RWPE2 (cell line): Measurements from ENCODE around the gene PRR29.

Experiments used
- ATAC-seq: fragments of 200-7000 bp; cut with Tn5 transposase; 3 replicates; pipeline ENCODE4 v1.9.1; 2021; ENCODE audit warnings: low read depth
- DNase-seq: peaks from one replicate; pipeline ENCODE4 v3.0.0-alpha.2; 2020; ENCODE audit warnings: low spot score
- H3K27ac ChIP-seq: fragments of 450-650 bp; 2 replicates; pipeline ENCODE4 v1.5.1; 2017; ENCODE audit warnings: mild to moderate bottlenecking; ENCODE audit not compliant: poor library complexity, severe bottlenecking
- H3K27me3 ChIP-seq: fragments of 250-450 bp; sonication (Bioruptor Pico); 2 replicates; pipeline ENCODE4 v1.5.1; 2021; ENCODE audit warnings: mild to moderate bottlenecking, moderate library complexity; ENCODE audit not compliant: insufficient read depth, poor library complexity, severe bottlenecking
- H3K36me3 ChIP-seq: fragments of 250-450 bp; sonication (Bioruptor Pico); 2 replicates; pipeline ENCODE4 v1.5.1; 2020; ENCODE audit warnings: low read depth, mild to moderate bottlenecking, moderate library complexity
- H3K4me1 ChIP-seq: fragments of 250-450 bp; sonication (Bioruptor Pico); 2 replicates; pipeline ENCODE4 v1.5.1; 2021; ENCODE audit warnings: mild to moderate bottlenecking, moderate library complexity; ENCODE audit not compliant: insufficient read depth, poor library complexity, severe bottlenecking
- H3K4me3 ChIP-seq: fragments of 250-450 bp; sonication (Bioruptor Pico); 2 replicates; pipeline ENCODE4 v1.5.1; 2021; ENCODE audit warnings: mild to moderate bottlenecking, moderate library complexity; ENCODE audit not compliant: severe bottlenecking
- H3K9me3 ChIP-seq: fragments of 250-450 bp; sonication (Bioruptor Pico); 2 replicates; pipeline ENCODE4 v1.5.1; 2021; ENCODE audit warnings: mild to moderate bottlenecking, moderate library complexity; ENCODE audit not compliant: severe bottlenecking
- TF ChIP-seq, protein P1 (sequence below): fragments of 450-650 bp; IDR thresholded peaks from one replicate; pipeline ENCODE4 v1.5.1; 2017; ENCODE audit warnings: mild to moderate bottlenecking, moderate library complexity; ENCODE audit not compliant: poor library complexity, severe bottlenecking

PRR29 gene

DNA sequence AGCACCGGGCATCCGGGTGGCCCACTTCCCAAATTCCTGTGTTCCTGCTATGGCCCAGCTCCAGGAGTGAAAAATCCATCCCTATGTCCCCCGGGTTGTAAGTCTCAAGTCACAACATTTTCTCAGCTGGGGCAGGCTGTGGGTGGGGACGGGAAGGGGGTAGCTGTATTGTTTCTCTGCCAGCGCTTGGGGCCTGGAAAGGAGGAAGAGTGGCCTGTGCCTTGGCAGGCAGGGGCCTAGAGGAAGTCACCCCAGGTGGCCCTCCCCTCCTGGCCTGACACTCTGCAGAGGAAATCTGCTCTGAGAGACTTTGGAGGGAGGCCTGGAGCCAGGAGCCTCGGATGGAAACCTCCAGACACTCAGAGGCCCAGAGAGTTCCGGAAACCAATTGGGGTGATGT, 14.8 kb upstream of the PRR29 start:
- peaks cover 4% of the 10 kb centered on the region for H3K4me1 ChIP-seq
- H3K27ac ChIP-seq = no peak overlapping the region
- DNase-seq (no peak), ATAC-seq (no peak)
- H3K27me3 ChIP-seq = no peaks in the 10 kb centered on the region
- TF ChIP-seq, protein P1, sequence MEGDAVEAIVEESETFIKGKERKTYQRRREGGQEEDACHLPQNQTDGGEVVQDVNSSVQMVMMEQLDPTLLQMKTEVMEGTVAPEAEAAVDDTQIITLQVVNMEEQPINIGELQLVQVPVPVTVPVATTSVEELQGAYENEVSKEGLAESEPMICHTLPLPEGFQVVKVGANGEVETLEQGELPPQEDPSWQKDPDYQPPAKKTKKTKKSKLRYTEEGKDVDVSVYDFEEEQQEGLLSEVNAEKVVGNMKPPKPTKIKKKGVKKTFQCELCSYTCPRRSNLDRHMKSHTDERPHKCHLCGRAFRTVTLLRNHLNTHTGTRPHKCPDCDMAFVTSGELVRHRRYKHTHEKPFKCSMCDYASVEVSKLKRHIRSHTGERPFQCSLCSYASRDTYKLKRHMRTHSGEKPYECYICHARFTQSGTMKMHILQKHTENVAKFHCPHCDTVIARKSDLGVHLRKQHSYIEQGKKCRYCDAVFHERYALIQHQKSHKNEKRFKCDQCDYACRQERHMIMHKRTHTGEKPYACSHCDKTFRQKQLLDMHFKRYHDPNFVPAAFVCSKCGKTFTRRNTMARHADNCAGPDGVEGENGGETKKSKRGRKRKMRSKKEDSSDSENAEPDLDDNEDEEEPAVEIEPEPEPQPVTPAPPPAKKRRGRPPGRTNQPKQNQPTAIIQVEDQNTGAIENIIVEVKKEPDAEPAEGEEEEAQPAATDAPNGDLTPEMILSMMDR = no peak
- H3K9me3 ChIP-seq = no peaks in the 10 kb centered on the region
- H3K36me3 ChIP-seq = no peaks in the 10 kb centered on the region
- H3K4me3 ChIP-seq = no peak overlapping the region

GRCh38 chr17:63984236-63984635, 13.9 kb upstream of the PRR29 start:
- DNase-seq (no peak), ATAC-seq (no peak)
- TF ChIP-seq, protein P1 = no peak
- Histone ChIP-seq H3K27me3 (no peaks in the 10 kb centered on the region), H3K36me3 (no peaks in the 10 kb centered on the region), H3K27ac (no peak overlapping the region), H3K4me1 (peaks cover 4% of the 10 kb centered on the region), H3K9me3 (no peaks in the 10 kb centered on the region), H3K4me3 (no peak overlapping the region)

DNA sequence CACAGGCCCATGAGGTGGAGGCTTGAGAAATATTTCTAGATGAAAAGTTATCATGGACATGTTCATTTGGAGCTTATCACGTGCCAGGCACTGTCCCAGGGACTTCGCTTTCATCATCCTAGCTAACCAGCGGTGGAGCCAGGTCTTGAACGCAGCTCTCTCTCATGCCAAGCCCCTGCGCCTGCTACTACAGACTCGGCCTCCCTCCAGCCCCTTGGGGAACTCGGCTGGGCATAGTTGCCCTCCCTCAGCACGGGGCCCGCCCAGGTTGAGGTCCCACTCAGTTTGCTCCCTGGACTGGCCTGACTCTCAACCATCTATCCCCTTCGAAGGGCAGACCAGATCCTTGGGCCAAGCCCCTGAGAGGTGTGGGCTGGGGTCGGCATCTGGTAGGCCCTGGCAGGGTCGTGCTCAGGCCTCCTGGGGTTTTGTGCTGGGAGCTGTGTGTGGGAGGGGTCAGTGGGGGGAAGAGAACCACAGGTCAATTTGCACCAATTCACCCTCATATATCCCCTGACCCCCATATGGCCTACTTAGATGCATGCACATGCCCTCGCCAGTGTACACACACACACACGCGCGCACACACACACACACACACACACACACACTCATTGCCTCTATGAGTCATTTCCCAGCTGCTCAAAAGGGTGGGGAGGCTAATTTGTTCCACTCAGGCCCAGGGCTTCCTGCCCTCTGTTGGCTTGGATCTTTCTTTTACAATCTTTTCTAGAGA, 13.3 kb upstream of the PRR29 start:
- Histone ChIP-seq H3K4me3 (no peak overlapping the region), H3K9me3 (no peaks in the 10 kb centered on the region), H3K27ac (no peak overlapping the region), H3K36me3 (no peaks in the 10 kb centered on the region), H3K27me3 (no peaks in the 10 kb centered on the region), H3K4me1 (peaks cover 4% of the 10 kb centered on the region)
- peak; percentile 82 for ATAC-seq
- TF ChIP-seq, protein P1 = no peak
- no peak for DNase-seq

- Histone ChIP-seq H3K9me3 (no peaks in the 10 kb centered on the region), H3K4me3 (no peak overlapping the region), H3K4me1 (peaks cover 4% of the 10 kb centered on the region), H3K27me3 (no peaks in the 10 kb centered on the region), H3K36me3 (no peaks in the 10 kb centered on the region), H3K27ac (no peak overlapping the region)
- TF ChIP-seq, protein P1 = peak; percentile 4
- no peak for DNase-seq
- no peak for ATAC-seq
Observed at GRCh38 chr17:63985387-63986140, 12.6 kb upstream of the PRR29 start.

GRCh38 chr17:63986821-63987220, 11.3 kb upstream of the PRR29 start:
- Histone ChIP-seq H3K9me3 (no peaks in the 10 kb centered on the region), H3K4me3 (no peak overlapping the region), H3K27ac (no peak overlapping the region), H3K27me3 (peaks cover 6% of the 10 kb centered on the region), H3K36me3 (no peaks in the 10 kb centered on the region), H3K4me1 (peaks cover 7% of the 10 kb centered on the region)
- TF ChIP-seq, protein P1 = no peak
- DNase-seq (no peak), ATAC-seq (no peak)
